ENCODE data around the gene EEF1AKMT2.
"Not testable (repeated sequence)": the region's sequence is repeated elsewhere in the genome, so short reads cannot be mapped to it uniquely, and the experiment has no call there.

EEF1AKMT2 gene

GRCh38 chr10:124827474-124827873 lies 35.8 kb upstream of the EEF1AKMT2 start:
- no peak overlapping the region for H3K27ac ChIP-seq (ENCODE audit: low read depth, low read length)
- H3K4me3 ChIP-seq (ENCODE audit: low read length) = no peak overlapping the region
- no peak overlapping the region for H2BK15ac ChIP-seq (replicated peaks; ENCODE audit: low read depth)
- H3K79me2 ChIP-seq (ENCODE audit: control insufficient read depth, insufficient read depth, low read length) = no peaks in the 10 kb centered on the region
- H3K27me3 ChIP-seq (ENCODE audit: insufficient read depth, low read length, poor library complexity) = no peaks in the 10 kb centered on the region
- H4K5ac ChIP-seq (ENCODE audit: low read length) = no peak overlapping the region
- H3K36me3 ChIP-seq (ENCODE audit: control insufficient read depth, insufficient read depth, low read length) = no peaks in the 10 kb centered on the region
- no peaks in the 10 kb centered on the region for H3K79me1 ChIP-seq (ENCODE audit: low read length)
- H3K4me1 ChIP-seq (ENCODE audit: control insufficient read depth, low read depth, low read length) = no peaks in the 10 kb centered on the region
- DNase-seq = peak; percentile 5
- no peak overlapping the region for H3K56ac ChIP-seq (ENCODE audit: low read length)
- H3K23ac ChIP-seq (ENCODE audit: low read length) = no peak overlapping the region
- H4K8ac ChIP-seq (ENCODE audit: low read depth, low read length) = no peak overlapping the region
- H3K4ac ChIP-seq (ENCODE audit: low read depth, low read length) = no peak overlapping the region
- no peak overlapping the region for H2AK5ac ChIP-seq (ENCODE audit: low read length)
- no peak overlapping the region for H3K9ac ChIP-seq (ENCODE audit: low read length)
- no peak overlapping the region for H2BK5ac ChIP-seq (ENCODE audit: low read length)
- no peak overlapping the region for H3K18ac ChIP-seq (ENCODE audit: low read length)
- WGBS (ENCODE audit: extremely low coverage, insufficient coverage, low lambda C conversion rate) = no CpG with 5 or more reads among the region's 3 CpGs
- no peak overlapping the region for H3K4me2 ChIP-seq (ENCODE audit: low read length)
- no peak overlapping the region for H2BK120ac ChIP-seq (ENCODE audit: low read depth, low read length)

DNA sequence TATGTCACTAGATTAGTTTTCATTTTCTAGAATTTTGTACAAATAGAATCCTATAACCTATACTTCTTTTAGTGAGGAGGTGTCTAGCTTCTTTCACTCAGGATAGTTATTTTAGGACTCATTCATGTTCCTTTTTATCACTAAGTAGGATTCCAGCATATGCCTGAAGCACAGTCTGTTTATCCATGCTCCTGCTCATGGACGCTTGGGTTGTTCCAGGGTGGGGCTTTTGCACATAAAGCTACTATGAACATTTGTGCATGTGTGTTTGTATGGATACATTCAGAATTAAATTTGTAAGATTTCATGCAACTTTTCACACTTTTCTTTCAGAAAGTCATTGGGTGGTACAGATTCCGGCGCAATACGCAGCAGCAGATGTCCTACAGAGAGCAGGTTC lies 34.6 kb upstream of the EEF1AKMT2 start:
- Histone ChIP-seq H3K79me2 (ENCODE audit: control insufficient read depth, insufficient read depth, low read length) (no peaks in the 10 kb centered on the region), H4K5ac (ENCODE audit: low read length) (no peak overlapping the region), H3K18ac (ENCODE audit: low read length) (no peak overlapping the region), H3K27me3 (ENCODE audit: insufficient read depth, low read length, poor library complexity) (no peaks in the 10 kb centered on the region), H3K4me1 (ENCODE audit: control insufficient read depth, low read depth, low read length) (no peaks in the 10 kb centered on the region), H3K36me3 (ENCODE audit: control insufficient read depth, insufficient read depth, low read length) (no peaks in the 10 kb centered on the region), H2BK15ac (replicated peaks; ENCODE audit: low read depth) (no peak overlapping the region), H3K79me1 (ENCODE audit: low read length) (no peaks in the 10 kb centered on the region), H4K8ac (ENCODE audit: low read depth, low read length) (no peak overlapping the region), H3K23ac (ENCODE audit: low read length) (no peak overlapping the region), H3K9ac (ENCODE audit: low read length) (no peak overlapping the region), H3K4me3 (ENCODE audit: low read length) (no peak overlapping the region), H3K56ac (ENCODE audit: low read length) (no peak overlapping the region), H3K27ac (ENCODE audit: low read depth, low read length) (no peak overlapping the region), H2BK5ac (ENCODE audit: low read length) (no peak overlapping the region), H2AK5ac (ENCODE audit: low read length) (no peak overlapping the region), H2BK120ac (ENCODE audit: low read depth, low read length) (no peak overlapping the region), H3K4ac (ENCODE audit: low read depth, low read length) (no peak overlapping the region), H3K4me2 (ENCODE audit: low read length) (no peak overlapping the region)
- no peak for DNase-seq
- no CpG with 5 or more reads among the region's 4 CpGs for WGBS (ENCODE audit: extremely low coverage, insufficient coverage, low lambda C conversion rate)

DNA sequence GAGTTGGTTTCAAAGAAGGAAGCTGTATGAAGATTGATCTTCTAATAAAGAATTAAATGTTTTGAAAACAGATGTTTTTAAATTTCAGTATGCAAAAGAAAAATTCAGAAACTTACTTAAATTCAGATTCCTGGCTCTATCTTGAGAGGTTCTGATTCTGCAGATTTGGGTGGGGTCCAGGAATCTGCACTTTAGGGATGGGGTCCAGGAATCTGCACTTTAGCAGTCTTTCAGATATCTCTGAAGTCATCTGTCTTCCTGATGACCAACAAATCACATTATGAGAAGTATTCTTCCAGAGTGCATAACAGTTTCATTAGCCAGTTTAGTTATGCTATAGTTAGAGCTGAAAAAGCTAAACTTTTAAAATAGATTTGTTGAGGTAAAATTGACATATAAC lies 34.0 kb upstream of the EEF1AKMT2 start:
- Histone ChIP-seq H3K79me2 (ENCODE audit: control insufficient read depth, insufficient read depth, low read length) (no peaks in the 10 kb centered on the region), H3K79me1 (ENCODE audit: low read length) (no peaks in the 10 kb centered on the region), H3K9ac (ENCODE audit: low read length) (no peak overlapping the region), H3K36me3 (ENCODE audit: control insufficient read depth, insufficient read depth, low read length) (no peaks in the 10 kb centered on the region), H3K4me2 (ENCODE audit: low read length) (no peak overlapping the region), H4K5ac (ENCODE audit: low read length) (no peak overlapping the region), H4K8ac (ENCODE audit: low read depth, low read length) (no peak overlapping the region), H3K18ac (ENCODE audit: low read length) (no peak overlapping the region), H3K27me3 (ENCODE audit: insufficient read depth, low read length, poor library complexity) (no peaks in the 10 kb centered on the region), H3K23ac (ENCODE audit: low read length) (no peak overlapping the region), H3K4me3 (ENCODE audit: low read length) (no peak overlapping the region), H3K4ac (ENCODE audit: low read depth, low read length) (no peak overlapping the region), H3K27ac (ENCODE audit: low read depth, low read length) (no peak overlapping the region), H2BK120ac (ENCODE audit: low read depth, low read length) (no peak overlapping the region), H2AK5ac (ENCODE audit: low read length) (no peak overlapping the region), H2BK15ac (replicated peaks; ENCODE audit: low read depth) (no peak overlapping the region), H3K56ac (ENCODE audit: low read length) (no peak overlapping the region), H3K4me1 (ENCODE audit: control insufficient read depth, low read depth, low read length) (no peaks in the 10 kb centered on the region), H2BK5ac (ENCODE audit: low read length) (no peak overlapping the region)
- DNase-seq = no peak

- no CpG with 5 or more reads among the region's 7 CpGs for WGBS (ENCODE audit: extremely low coverage, insufficient coverage, low lambda C conversion rate)
These were observed 33.2 kb upstream of the EEF1AKMT2 start for GRCh38 chr10:124824932-124825331.

GRCh38 chr10:124824507-124824906 lies 32.8 kb upstream of the EEF1AKMT2 start:
- Histone ChIP-seq H3K27me3 (ENCODE audit: insufficient read depth, low read length, poor library complexity) (no peaks in the 10 kb centered on the region), H3K27ac (ENCODE audit: low read depth, low read length) (no peak overlapping the region), H3K79me2 (ENCODE audit: control insufficient read depth, insufficient read depth, low read length) (no peaks in the 10 kb centered on the region), H3K4me3 (ENCODE audit: low read length) (no peak overlapping the region), H2BK15ac (replicated peaks; ENCODE audit: low read depth) (no peak overlapping the region), H2BK5ac (ENCODE audit: low read length) (no peak overlapping the region), H3K4ac (ENCODE audit: low read depth, low read length) (no peak overlapping the region), H3K9ac (ENCODE audit: low read length) (no peak overlapping the region), H3K56ac (ENCODE audit: low read length) (no peak overlapping the region), H3K18ac (ENCODE audit: low read length) (no peak overlapping the region), H3K79me1 (ENCODE audit: low read length) (no peaks in the 10 kb centered on the region), H4K5ac (ENCODE audit: low read length) (no peak overlapping the region), H2BK120ac (ENCODE audit: low read depth, low read length) (no peak overlapping the region), H3K23ac (ENCODE audit: low read length) (no peak overlapping the region), H3K4me2 (ENCODE audit: low read length) (no peak overlapping the region), H3K36me3 (ENCODE audit: control insufficient read depth, insufficient read depth, low read length) (no peaks in the 10 kb centered on the region), H2AK5ac (ENCODE audit: low read length) (no peak overlapping the region), H4K8ac (ENCODE audit: low read depth, low read length) (no peak overlapping the region), H3K4me1 (ENCODE audit: control insufficient read depth, low read depth, low read length) (no peaks in the 10 kb centered on the region)
- DNase-seq = no peak
- no CpG with 5 or more reads among the region's 1 CpG for WGBS (ENCODE audit: extremely low coverage, insufficient coverage, low lambda C conversion rate)

More at GRCh38 chr10:124824932-124825331, 33.2 kb upstream of the EEF1AKMT2 start:
- not testable (repeated sequence) for H2BK15ac ChIP-seq (replicated peaks; ENCODE audit: low read depth); H3K56ac ChIP-seq (ENCODE audit: low read length); H2BK120ac ChIP-seq (ENCODE audit: low read depth, low read length); H3K4me1 ChIP-seq (ENCODE audit: control insufficient read depth, low read depth, low read length); H3K4me2 ChIP-seq (ENCODE audit: low read length); H3K23ac ChIP-seq (ENCODE audit: low read length); H2BK5ac ChIP-seq (ENCODE audit: low read length); H3K4ac ChIP-seq (ENCODE audit: low read depth, low read length); H3K4me3 ChIP-seq (ENCODE audit: low read length); H3K27me3 ChIP-seq (ENCODE audit: insufficient read depth, low read length, poor library complexity); H4K5ac ChIP-seq (ENCODE audit: low read length); H2AK5ac ChIP-seq (ENCODE audit: low read length); H3K9ac ChIP-seq (ENCODE audit: low read length); H4K8ac ChIP-seq (ENCODE audit: low read depth, low read length); H3K36me3 ChIP-seq (ENCODE audit: control insufficient read depth, insufficient read depth, low read length); H3K27ac ChIP-seq (ENCODE audit: low read depth, low read length); H3K18ac ChIP-seq (ENCODE audit: low read length); H3K79me2 ChIP-seq (ENCODE audit: control insufficient read depth, insufficient read depth, low read length); H3K79me1 ChIP-seq (ENCODE audit: low read length); DNase-seq

DNA sequence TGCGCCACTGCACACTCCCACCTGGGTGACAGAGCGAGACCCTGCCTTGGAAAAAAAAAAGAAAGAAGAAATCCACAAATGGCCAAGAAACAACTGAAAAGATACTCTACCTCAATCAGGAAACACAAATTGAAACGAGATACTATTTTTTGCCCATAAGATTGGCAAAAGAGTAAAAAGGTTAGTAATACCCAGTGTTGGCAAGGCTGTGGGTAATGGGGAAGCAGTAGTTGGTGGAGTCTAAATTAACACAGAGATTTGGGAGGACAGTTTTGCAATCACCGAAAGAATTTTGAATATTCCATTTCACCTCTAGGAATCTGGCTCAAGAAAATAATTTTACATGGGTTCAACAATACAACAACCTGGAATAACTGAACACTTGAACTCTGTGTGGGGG lies 29.8 kb upstream of the EEF1AKMT2 start:
- Histone ChIP-seq H2BK120ac (ENCODE audit: low read depth, low read length) (no peak overlapping the region), H3K4me3 (ENCODE audit: low read length) (no peak overlapping the region), H3K27me3 (ENCODE audit: insufficient read depth, low read length, poor library complexity) (no peaks in the 10 kb centered on the region), H3K4ac (ENCODE audit: low read depth, low read length) (no peak overlapping the region), H3K4me2 (ENCODE audit: low read length) (no peak overlapping the region), H3K9ac (ENCODE audit: low read length) (no peak overlapping the region), H3K79me1 (ENCODE audit: low read length) (no peaks in the 10 kb centered on the region), H3K36me3 (ENCODE audit: control insufficient read depth, insufficient read depth, low read length) (peaks cover 2% of the 10 kb centered on the region), H3K4me1 (ENCODE audit: control insufficient read depth, low read depth, low read length) (no peaks in the 10 kb centered on the region), H4K5ac (ENCODE audit: low read length) (no peak overlapping the region), H2BK15ac (replicated peaks; ENCODE audit: low read depth) (no peak overlapping the region), H2BK5ac (ENCODE audit: low read length) (no peak overlapping the region), H4K8ac (ENCODE audit: low read depth, low read length) (no peak overlapping the region), H3K79me2 (ENCODE audit: control insufficient read depth, insufficient read depth, low read length) (no peaks in the 10 kb centered on the region), H3K18ac (ENCODE audit: low read length) (no peak overlapping the region), H3K56ac (ENCODE audit: low read length) (no peak overlapping the region), H2AK5ac (ENCODE audit: low read length) (no peak overlapping the region), H3K27ac (ENCODE audit: low read depth, low read length) (no peak overlapping the region), H3K23ac (ENCODE audit: low read length) (no peak overlapping the region)
- DNase-seq = no peak
- WGBS (ENCODE audit: extremely low coverage, insufficient coverage, low lambda C conversion rate) = no CpG with 5 or more reads among the region's 4 CpGs
